ENCODE results near the gene POLR3F.
"Not testable (repeated sequence)": the region's sequence is repeated elsewhere in the genome, so short reads cannot be mapped to it uniquely, and the experiment has no call there.

POLR3F gene, protein sequence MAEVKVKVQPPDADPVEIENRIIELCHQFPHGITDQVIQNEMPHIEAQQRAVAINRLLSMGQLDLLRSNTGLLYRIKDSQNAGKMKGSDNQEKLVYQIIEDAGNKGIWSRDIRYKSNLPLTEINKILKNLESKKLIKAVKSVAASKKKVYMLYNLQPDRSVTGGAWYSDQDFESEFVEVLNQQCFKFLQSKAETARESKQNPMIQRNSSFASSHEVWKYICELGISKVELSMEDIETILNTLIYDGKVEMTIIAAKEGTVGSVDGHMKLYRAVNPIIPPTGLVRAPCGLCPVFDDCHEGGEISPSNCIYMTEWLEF

DNA sequence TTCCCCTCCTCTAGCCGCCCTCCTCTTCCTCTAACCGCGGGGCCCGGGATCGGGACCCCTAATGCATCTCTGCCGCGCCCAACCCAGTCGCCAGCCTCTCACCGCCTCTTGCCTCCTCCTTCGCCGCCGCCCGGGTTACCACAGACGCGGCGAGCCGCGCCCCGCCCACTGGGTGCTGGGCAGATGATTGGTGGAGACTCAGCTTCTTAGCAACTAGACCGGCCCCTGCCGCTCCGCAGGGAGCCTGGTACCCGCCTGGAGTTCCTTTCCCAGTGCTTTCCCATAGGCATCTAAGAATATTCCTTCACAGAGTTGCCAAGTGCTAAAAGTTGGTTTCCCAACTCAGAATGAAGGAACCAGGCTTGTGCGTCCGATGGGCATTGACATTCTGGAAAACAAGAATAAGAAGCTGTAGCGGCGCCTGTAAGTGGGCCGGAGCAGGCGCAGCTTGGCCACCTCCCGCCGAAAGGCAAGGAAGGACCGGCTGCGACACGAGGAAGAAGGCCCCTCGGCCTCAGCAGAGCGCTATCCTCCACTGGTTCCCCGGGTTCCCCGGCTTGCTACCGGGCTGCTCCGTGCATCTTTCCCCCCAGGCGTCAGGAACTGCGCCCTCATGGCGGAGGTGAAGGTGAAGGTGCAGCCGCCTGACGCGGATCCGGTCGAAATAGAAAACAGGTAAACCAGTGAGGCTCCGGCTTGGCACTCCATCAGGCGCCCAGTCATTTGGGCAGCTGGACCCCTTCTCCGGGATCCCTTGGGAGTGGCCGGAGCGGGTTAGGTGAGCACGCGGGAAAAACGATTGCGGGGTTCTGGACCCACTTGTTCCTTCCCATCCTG is at the start of gene POLR3F, which contains the start of gene DZANK1:
POLR3F (plus strand) TSS at position 497 of the 837 bp plus-strand sequence; CDS start at position 614, 117 bp downstream.
DZANK1 (minus strand) TSS at position 137 of the 837 bp plus-strand sequence. CDS start 1,672 bp downstream, outside the sequence.
- DNase-seq (ENCODE audit: low spot score): peak; percentile 96

DNA sequence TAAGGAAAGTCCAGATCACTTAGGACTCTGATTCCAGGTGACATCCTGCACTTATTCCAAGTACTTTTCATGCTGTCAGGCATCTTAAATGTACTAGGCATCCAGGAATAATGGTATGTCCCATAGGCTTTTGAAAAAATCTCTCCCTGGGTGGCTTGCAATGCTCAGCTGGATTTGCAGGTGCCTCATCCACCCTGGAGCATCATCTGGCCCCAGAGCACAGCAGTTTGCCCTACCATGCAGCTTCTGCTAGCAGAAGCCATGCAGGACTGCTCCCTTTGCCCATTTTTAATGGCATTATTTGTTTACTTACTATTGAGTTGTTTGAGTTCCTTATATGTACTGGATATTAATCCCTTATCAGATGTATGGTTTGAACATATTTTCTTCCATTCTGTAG is 45.6 kb upstream of the POLR3F start:
- no peak for DNase-seq (ENCODE audit: low spot score)

DNA sequence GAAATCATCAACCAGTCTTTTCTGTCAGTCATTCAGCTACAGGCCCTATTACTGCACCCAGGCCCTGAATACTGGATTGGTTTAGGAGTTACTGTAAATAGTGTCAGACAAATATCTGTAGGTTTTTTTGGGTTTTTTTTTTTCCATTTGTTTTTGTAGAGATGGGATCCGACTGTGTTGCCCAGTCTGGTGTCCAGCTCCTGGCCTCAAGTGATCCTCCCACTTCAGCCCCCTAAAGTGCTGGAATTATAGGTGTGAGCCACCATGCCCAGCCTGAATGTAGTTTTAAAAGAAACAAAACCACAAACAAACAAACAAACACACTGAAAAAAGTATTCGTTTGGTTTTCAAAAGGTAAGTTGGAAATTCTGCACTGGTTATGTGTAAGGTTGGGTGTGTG is 40.0 kb upstream of the POLR3F start:
- no peak for DNase-seq (ENCODE audit: low spot score)

DNA sequence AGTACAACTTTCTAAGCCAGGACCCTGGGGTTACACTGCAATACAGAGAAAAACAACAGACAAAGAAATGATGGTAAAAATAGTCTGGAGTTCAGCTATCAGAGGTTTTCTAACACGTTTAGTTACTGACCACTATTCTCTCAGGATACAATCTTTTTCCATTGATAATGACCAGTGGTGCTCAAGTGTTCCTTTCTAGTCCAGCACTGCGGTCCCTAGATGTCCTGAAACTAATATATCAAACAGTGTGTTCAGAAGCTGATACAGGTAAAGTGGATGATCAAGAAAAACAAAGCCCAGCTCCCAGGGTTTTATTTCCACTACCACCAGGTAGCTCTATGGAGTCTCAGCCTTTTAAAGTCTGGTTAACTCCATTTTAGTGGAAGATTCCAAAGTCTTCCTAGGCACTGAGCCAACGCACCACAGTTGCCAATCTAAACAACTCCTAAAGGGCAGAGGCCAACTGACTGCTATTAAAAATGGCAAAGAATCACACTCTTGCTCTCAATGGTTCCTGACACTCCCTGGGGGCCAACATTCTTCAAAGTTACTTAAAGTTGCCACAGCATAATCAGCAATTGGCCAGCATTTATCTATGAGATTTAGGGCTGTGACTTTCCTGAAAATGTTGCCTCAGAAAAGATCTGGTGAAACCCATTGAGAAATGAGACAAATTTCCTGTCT is 38.6 kb upstream of the POLR3F start:
- no peak for DNase-seq (ENCODE audit: low spot score)

DNA sequence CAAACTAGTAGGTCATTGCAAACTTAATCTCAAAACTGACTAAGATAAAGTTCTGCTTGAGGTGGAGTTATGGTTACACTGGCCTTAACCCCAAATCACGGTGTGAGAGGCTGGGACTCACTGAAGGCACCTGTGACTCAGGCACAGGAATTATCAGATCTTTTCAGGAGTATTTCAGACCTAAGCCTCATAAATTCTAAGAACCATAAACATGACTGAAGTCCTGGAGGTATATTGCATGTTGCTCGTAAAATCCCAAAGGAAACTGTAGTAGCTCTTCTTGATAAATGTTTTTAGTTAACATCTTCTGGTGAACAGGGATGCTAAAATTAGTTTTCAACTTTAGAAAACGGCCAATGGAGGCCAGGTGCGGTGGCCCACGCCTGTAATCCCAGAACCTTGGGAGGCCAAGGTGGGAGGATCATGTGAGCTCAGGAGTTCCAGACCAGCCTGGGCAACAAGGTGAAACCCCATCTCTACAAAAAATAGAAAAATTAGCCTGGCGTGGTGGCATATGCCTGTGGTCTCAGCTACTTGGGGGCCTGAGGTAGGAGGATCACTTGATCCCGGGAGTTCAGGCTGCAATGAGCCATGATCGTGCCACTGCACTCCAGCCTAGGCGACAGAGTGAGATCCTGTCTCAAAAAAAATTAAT is 36.9 kb upstream of the POLR3F start:
- DNase-seq (ENCODE audit: low spot score): no peak

DNA sequence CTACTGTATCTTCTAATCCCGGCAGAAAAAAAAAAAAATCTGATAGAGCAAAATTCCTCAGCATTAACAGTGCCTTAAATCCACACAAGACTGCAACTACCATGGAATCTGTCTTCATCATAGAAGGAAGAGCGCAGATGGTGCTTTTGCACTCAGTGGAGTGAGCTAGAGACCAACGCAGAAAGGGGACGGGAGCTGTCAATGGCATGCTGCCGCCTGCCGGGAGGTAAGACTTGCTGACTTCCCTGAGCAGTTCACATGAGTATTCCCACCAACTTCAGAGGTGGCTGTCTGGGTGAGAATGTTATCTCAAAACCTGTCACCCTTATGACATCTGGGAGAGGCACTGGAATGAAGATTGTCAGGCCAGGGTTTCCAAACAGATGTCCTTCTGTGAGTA is 36.0 kb upstream of the POLR3F start:
- no peak for DNase-seq (ENCODE audit: low spot score)

DNA sequence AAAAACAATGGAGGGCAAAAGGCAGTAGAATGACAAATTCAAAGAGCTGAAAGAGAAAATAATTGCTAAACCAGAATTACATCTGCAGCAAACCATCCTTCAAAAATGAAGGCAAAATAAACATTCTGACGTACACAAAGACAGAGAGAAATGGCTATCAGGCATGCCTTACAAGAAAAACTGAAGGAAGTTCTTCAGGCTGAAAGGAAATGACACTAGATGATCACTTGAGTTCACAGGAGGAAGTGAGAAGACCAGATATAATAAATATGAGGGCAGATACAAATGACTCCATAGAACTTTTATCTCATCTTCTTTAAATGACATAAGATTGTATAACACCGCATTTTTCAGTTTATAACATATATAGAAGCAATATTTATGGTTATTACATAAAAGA is 30.3 kb upstream of the POLR3F start:
- DNase-seq (ENCODE audit: low spot score): no peak

DNA sequence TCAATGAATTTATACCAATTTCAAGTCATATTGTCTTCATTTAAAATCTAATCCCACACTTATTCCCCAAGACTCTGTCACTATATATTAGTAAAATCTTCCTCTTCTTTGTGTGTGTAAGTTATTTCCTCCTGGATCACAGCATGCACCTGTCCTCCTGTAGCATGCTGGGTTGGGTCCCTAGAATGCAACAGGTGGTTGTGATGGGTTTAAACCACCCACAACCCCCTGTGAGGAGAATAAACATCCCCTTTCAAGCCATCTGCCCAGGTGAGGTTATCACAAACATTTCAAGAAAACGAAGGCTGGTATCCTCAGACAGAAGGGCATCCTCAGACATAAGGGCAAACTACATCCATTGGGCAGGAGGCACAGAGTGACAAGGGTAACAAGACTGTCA is 26.8 kb upstream of the POLR3F start:
- DNase-seq (ENCODE audit: low spot score): no peak

DNA sequence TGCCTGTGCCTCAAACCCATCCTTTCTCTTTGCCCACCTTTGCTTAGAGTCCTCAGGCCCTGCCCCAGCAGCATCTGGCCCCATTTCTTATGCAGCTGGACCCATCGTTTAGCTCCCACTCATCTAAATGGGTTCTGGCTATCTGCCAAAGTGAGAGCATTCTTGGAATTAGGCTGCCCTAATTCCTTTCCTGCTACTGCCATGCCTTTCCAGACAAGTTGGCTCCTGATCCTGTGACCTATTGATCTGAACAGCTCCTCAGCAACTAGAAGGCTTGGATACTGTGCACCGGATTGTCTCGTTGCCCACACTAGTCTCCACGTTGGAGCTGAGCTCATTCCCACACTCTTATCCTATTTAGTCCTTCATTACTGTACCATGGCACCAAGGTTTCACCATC is 23.3 kb upstream of the POLR3F start:
- no peak for DNase-seq (ENCODE audit: low spot score)

DNA sequence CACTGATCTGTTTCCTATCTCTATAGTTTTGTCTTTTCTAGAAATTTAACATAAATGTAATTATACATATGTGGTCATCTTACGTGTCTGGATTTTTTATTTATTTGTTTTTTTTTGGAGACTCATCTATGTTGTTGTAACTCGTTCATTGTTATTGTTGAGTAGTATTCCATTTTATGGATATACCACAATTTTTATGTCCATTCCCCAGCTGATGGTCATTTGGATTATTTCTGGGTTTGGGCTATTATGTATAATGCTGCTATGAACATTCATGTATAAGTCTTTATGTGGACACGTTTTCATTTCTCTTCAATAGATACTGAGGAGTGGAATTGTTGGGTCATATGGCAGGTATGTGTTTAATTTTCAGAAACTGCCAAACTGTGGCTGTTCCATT is 10.6 kb upstream of the POLR3F start:
- no peak for DNase-seq (ENCODE audit: low spot score)

DNA sequence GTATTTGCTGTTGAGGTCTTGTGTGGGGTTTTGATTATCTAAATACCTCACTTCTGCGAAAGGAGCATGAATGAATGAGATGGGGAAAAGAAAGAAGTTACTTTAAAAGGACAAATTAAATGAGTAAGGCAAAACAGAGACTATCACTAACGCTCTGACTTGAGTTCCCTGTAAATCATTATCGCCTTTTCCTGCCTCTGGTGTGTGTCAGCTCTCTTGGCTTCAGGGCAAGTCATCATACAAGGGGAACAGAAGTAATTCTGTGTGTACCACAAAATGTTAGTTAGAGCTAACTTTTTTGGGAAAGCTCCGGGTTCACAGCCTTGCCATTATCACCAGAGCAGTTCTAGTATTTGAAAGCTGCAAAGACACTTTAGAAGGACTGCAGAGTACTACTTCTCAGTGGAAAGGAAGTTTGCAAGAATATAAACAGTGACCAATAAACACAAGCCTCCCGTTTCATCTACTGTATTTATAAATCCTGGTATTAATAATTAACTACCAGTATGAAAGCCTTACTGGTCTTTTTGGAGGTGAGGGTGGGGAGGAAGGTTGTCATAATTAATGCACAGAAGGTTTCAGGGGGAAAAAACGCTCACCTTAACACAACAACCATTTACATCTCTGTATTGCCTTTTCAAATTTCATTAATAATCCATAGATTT is 1.5 kb upstream of the POLR3F start:
- no peak for DNase-seq (ENCODE audit: low spot score)

DNA sequence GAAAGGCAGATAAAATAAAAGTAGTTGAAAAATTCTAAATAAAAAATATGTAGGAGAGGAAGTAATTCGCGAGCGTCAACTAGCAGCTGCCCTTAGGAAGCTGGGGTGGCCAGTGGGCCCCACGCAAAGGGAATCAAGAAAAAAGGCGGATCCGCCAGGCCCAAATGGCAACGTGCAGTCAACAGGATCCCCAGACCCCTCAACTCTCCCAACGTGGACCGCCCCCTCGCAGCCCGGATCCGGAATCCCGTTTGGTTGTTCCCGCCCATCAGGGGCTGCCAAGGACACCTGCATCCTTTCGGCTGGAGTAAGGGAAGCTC is 656 bp upstream of the POLR3F start:
- no peak for DNase-seq (ENCODE audit: low spot score)

DNA sequence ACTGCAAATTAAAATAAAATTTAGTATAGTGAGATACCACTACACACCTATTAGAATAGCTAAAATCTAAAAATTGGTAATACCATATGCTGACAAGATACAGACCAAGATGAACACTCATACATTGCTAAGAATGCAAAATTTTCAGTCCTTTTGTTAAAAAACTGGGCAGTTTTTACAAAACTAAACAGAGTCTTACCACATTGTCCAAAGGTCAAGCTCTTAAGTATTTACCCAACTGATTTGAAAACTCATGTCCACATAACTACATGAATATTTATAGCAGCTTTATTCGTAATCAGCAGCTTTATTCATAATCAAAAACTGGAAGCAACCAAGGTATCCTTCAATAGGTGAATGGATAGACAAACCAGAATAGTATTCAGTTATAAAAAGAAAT is 10.0 kb downstream of the POLR3F start:
- no peak for DNase-seq (ENCODE audit: low spot score)

DNA sequence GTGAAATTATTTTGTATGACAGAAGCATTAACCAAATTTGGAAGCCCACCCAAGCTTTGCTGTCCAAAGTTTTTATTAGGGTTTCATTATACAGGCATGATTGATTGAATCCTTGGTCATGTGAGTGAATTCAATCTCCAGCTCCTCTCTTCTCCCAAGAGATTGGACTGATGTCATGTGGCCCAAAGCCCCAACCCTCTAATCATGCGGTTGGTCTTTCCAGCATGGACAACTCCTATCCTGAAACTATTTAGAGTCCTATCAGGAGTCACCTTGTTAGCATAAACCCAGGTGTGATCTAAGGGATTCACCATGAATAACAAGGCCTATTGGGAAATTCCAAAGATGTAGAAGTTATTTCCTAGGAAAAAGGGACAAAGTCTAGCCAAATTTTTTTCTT is 10.6 kb downstream of the POLR3F start:
- no peak for DNase-seq (ENCODE audit: low spot score)

DNA sequence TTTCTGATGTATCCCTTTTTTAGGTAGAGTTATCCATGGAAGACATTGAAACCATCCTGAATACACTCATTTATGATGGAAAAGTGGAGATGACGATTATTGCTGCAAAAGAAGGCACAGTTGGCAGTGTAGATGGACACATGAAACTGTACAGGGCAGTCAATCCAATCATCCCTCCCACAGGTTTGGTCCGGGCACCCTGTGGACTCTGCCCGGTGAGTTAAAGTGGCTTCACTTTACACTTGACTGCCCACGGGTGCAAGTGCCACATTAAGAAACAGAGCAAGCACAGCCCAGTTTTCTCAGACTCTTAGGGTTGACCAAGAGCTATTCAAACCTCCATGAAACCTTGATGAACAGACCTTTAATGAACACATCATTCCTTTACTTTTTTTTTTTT is 14.4 kb downstream of the POLR3F start:
- no peak for DNase-seq (ENCODE audit: low spot score)

DNA sequence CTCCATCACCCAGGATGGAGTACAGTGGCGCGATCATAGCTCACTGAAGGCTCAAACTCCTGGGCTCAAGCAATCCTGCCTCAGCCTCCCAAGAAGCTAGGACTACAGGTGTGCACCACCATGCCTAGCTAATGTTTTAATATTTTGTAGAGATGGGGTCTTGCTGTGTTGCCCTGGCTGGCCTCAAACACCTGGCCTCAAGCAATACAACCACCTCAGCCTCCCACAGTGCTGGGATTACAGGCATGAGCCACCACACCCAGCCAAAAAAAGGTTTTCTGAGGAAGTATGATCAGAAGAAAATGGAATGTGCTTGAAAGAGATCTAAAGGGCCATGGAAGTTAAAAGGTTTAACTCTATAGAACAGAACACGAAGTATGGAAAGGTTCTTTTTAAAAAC is 21.1 kb downstream of the POLR3F start:
- no peak for DNase-seq (ENCODE audit: low spot score)

DNA sequence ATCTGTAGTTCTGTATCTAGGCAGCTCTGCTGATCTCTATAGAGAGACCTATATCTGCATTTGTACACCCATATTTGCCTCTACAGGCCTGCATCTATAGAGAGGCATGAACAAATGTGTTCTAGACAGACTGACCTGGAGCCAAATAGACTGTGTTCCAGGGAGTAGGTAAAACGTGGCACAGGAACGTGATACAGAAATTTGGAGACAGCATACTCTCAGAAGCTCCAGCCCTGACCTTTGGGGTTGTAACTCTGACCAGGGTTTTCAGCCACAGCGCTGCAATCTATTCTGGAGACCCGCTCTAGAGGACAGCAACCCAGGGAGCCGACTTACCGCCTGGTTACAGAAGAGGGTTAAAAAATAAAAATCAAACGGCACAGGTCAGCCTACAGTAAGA is 28.9 kb downstream of the POLR3F start:
- no peak for DNase-seq (ENCODE audit: low spot score)

DNA sequence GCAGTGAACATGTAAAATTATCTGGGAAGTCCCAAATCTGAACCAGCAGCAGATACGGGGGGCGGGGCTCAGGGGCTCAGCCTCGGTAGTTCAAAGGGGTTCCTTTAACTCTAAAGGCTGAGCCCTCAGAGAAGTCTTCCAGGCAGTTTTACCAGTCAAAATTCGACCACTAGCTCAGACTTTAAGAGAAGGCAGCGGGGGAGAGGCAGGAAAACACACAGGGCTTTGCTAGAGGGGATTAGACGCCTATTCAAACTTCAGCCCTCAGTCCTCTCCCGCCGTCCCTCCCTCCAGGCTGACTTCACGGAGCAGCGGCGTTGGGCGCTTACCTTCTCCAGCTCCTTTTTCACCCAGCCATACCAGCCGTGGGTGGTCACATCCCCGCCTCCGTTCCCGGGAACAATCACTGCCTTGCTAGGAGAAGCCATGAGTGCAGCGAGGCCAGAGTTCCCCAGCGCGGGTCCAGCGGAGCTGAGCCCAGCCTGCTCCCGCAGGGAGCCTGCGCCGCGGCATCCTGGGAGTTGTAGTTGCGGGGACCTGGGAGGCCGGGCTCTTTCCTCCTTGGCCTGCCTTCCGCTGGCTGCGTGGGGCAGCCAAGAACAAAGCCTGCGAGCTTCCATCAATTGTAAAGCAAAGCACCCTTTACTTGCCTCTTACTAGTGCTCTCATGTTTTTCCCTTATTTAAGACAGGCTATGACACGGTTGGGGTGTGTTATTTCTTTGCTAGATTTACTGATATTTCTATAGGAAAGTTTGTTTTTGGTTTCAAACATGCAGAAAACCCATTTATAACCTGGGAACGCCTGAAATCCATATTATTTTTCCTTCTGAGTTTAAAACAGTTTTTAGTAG is 29.8 kb downstream of the POLR3F start, which contains the start of gene RBBP9:
RBBP9 (minus strand) TSS at position 486 of the 853 bp plus-strand sequence; CDS start at position 428, 58 bp downstream.
- DNase-seq (ENCODE audit: low spot score): peak; percentile 78

DNA sequence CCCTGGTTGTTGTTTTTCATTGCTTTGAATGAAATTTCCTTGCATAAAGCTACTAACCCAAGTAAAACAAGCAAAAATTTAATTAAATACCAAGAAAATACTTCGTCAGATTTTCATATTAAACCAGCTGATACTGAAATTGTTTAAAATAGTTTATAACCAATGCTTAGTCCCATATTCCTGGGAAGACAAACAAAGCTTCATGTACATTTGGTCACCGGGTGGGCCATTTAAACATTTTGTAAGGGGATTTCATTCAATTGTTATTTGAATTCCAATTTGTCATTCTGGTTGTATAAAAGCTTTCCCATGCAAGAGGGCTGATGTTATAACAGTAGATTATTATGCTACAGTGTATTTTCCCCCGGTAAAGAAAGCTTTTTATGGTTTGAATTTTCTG is 30.4 kb downstream of the POLR3F start:
- DNase-seq (ENCODE audit: low spot score): no peak

DNA sequence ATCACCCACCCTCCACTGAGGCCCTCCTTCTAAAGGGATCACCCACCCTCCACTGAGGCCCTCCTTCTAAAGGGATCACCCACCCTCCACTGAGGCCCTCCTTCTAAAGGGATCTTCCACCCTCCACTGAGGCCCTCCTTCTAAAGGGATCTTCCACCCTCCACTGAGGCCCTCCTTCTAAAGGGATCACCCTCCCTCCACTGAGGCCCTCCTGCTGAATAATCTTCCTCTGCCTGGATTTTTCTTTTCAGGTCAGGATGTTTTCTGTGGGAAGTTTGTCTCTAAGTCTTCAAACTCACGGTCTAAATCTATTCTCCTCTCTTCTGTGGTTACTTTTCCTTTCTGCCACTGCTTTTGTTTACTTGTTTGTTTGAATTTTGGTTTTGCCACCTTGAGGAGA is 34.5 kb downstream of the POLR3F start:
- not testable (repeated sequence) for DNase-seq (ENCODE audit: low spot score)

Measured in kidney capillary endothelial cell (primary cell).